Amniotic epithelial cell (primary cell): ENCODE measurements around the gene PARP2.

Experiments
- DNase-seq: peaks from one replicate; pipeline ENCODE4 v3.0.0-alpha.2; 2010; ENCODE audit warnings: low read depth

The PARP2 gene

GRCh38 chr14:20400965-20401593 lies 57.6 kb downstream of the PARP2 start:
- DNase-seq: no peak

- no peak for DNase-seq
Observed at GRCh38 chr14:20403521-20403920, 60.1 kb downstream of the PARP2 start.
